Measurements from ENCODE around the gene SLC18A3. TPM values are rescaled to one million over a fixed set of nuclear protein-coding genes. Genes with fewer than 3 reads are reported as not detected.
A peak's percentile ranks its signal among the peaks of the same experiment; 100 is the strongest.

SLC18A3 gene
- total RNA-seq, 4 donors from 2014 or later: not detected

- WGBS, 2 donors: 3 to 4% methylated on average over 23 of the region's 23 CpGs
- H3K4me3 ChIP-seq (ENCODE audit: low read depth, poor library complexity, severe bottlenecking): no peak overlapping the region
- peak in 1 of 2 donors; percentile 61 for DNase-seq (ENCODE audit: low spot score in 2 of 2)
- TF ChIP-seq, protein P1, sequence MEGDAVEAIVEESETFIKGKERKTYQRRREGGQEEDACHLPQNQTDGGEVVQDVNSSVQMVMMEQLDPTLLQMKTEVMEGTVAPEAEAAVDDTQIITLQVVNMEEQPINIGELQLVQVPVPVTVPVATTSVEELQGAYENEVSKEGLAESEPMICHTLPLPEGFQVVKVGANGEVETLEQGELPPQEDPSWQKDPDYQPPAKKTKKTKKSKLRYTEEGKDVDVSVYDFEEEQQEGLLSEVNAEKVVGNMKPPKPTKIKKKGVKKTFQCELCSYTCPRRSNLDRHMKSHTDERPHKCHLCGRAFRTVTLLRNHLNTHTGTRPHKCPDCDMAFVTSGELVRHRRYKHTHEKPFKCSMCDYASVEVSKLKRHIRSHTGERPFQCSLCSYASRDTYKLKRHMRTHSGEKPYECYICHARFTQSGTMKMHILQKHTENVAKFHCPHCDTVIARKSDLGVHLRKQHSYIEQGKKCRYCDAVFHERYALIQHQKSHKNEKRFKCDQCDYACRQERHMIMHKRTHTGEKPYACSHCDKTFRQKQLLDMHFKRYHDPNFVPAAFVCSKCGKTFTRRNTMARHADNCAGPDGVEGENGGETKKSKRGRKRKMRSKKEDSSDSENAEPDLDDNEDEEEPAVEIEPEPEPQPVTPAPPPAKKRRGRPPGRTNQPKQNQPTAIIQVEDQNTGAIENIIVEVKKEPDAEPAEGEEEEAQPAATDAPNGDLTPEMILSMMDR (IDR thresholded peaks at IDR 0.05): no peak
- no peak for TF ChIP-seq POLR2A (IDR thresholded peaks at IDR 0.05)
- intact Hi-C loops (cut with DNase I; ENCODE audit: low total_unique reads): no loop called here
Measured at GRCh38 chr10:49613165-49613881, 3.2 kb downstream of the SLC18A3 start.

- TF ChIP-seq, protein P1 (IDR thresholded peaks at IDR 0.05): no peak
- H3K4me3 ChIP-seq (ENCODE audit: low read depth, poor library complexity, severe bottlenecking): no peak within 1 kb of the TSS
- intact Hi-C loops (cut with DNase I; ENCODE audit: low total_unique reads): no loop called here
- peak in 1 of 2 donors; percentile 53 for DNase-seq (ENCODE audit: low spot score in 2 of 2)
- WGBS, 2 donors: 4 to 6% methylated on average over 10 of the region's 10 CpGs
Measured at GRCh38 chr10:49613882-49614241, 3.8 kb downstream of the SLC18A3 start, which contains the start of gene CHAT. TSS of gene CHAT (plus strand) at chr10:49614037. CDS start at chr10:49614190, 153 bp downstream.

GRCh38 chr10:49614242-49615198, 4.4 kb downstream of the SLC18A3 start:
- WGBS, 2 donors: 5 to 9% methylated on average over 22 to 31 of the region's 49 CpGs

GRCh38 chr10:49615213-49615612, 5.1 kb downstream of the SLC18A3 start:
- 57 to 66% methylated on average over 5 of the region's 5 CpGs for WGBS, 2 donors
- intact Hi-C loops (cut with DNase I; ENCODE audit: low total_unique reads): no loop called here
- no peak for TF ChIP-seq POLR2A (IDR thresholded peaks at IDR 0.05)
- TF ChIP-seq, protein P1 (IDR thresholded peaks at IDR 0.05): no peak

More at GRCh38 chr10:49614242-49615198, 4.4 kb downstream of the SLC18A3 start:
- DNase-seq (ENCODE audit: low spot score in 2 of 2): peak in 1 of 2 donors; percentile 72
- H3K4me3 ChIP-seq (ENCODE audit: low read depth, poor library complexity, severe bottlenecking): no peak overlapping the region
- no peak for TF ChIP-seq POLR2A (IDR thresholded peaks at IDR 0.05)
- TF ChIP-seq, protein P1 (IDR thresholded peaks at IDR 0.05): no peak
- intact Hi-C loops (cut with DNase I; ENCODE audit: low total_unique reads): no loop called here

DNA sequence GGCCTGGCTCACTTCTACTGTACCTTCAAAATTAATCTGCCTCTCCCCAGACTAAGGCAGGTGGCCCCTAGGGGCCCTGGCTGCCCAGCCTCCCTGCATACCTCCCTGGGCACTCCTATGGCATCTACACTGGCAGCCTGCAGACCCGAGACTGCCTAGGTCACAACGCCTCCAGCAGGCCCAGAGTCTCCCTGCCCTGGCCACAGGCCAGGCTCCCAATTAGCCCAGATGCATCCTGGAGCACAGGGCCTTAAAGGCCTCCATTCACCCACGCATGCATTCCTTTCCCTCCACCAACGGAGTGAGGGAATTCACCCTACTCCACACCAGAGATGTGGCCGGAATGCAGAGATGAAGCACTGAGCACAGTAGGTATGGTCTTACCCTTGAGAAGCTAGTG, 5.6 kb downstream of the SLC18A3 start:
- no peak for TF ChIP-seq POLR2A (IDR thresholded peaks at IDR 0.05)
- TF ChIP-seq, protein P1 (IDR thresholded peaks at IDR 0.05): no peak
- WGBS, 2 donors: 53 to 65% methylated on average over 5 of the region's 5 CpGs

More at GRCh38 chr10:49615213-49615612, 5.1 kb downstream of the SLC18A3 start:
- no peak overlapping the region for H3K4me3 ChIP-seq (ENCODE audit: low read depth, poor library complexity, severe bottlenecking)
- peak in 1 of 2 donors; percentile 53 for DNase-seq (ENCODE audit: low spot score in 2 of 2)

More for the DNA sequence above, 5.6 kb downstream of the SLC18A3 start:
- intact Hi-C loops (cut with DNase I; ENCODE audit: low total_unique reads): no loop called here
- DNase-seq (ENCODE audit: low spot score in 2 of 2): peak in 1 of 2 donors; percentile 65
- H3K4me3 ChIP-seq (ENCODE audit: low read depth, poor library complexity, severe bottlenecking): no peak overlapping the region
